GM18508 (cell line): ENCODE data around the gene TAAR9.

Experiments used
- ATAC-seq: cut with Tn5 transposase; IDR thresholded peaks from one replicate; pipeline ENCODE4 v1.9.1; 2021; ENCODE audit warnings: moderate number of reproducible peaks; ENCODE audit not compliant: insufficient read depth, unreplicated experiment

TAAR9 gene

GRCh38 chr6:132584698-132585097 lies 46.6 kb downstream of the TAAR9 start:
- ATAC-seq = no peak

- no peak for ATAC-seq
These were observed 49.3 kb downstream of the TAAR9 start for GRCh38 chr6:132587424-132587823.
